Adrenal gland (tissue), 5 donors: ENCODE data around the gene MCTP1.

Experiments
- POLR2A ChIP-seq, 2 donors: fragments of 450-650 bp; IDR thresholded peaks; one replicate each; pipeline ENCODE4 v1.6.1; 2017; ENCODE audit warnings: antibody characterized with exemption in 2 of 2, mild to moderate bottlenecking in 2 of 2, moderate library complexity in 1 of 2
- TF ChIP-seq, protein P1 (sequence below), 6 experiments: fragments of 450-650 bp in 4 of 6; fragments of 200-600 bp in 2 of 6; sonication (generic) in 1 of 6; IDR thresholded peaks; 1 replicate in 5 of 6; 2 replicates in 1 of 6; pipeline versions ENCODE4 v1.5.1 to v1.8.0; 2016 to 2021; ENCODE audit warnings: antibody characterized with exemption in 6 of 6, mild to moderate bottlenecking in 2 of 6, moderate library complexity in 1 of 6
- donor health status: DM: no; HTN: no; CAD: no.

GRCh38 chr5:95102080-95102479, 182.8 kb downstream of the MCTP1 start:
- TF ChIP-seq POLR2A (IDR thresholded peaks at IDR 0.05) = no peak
- TF ChIP-seq, protein P1, sequence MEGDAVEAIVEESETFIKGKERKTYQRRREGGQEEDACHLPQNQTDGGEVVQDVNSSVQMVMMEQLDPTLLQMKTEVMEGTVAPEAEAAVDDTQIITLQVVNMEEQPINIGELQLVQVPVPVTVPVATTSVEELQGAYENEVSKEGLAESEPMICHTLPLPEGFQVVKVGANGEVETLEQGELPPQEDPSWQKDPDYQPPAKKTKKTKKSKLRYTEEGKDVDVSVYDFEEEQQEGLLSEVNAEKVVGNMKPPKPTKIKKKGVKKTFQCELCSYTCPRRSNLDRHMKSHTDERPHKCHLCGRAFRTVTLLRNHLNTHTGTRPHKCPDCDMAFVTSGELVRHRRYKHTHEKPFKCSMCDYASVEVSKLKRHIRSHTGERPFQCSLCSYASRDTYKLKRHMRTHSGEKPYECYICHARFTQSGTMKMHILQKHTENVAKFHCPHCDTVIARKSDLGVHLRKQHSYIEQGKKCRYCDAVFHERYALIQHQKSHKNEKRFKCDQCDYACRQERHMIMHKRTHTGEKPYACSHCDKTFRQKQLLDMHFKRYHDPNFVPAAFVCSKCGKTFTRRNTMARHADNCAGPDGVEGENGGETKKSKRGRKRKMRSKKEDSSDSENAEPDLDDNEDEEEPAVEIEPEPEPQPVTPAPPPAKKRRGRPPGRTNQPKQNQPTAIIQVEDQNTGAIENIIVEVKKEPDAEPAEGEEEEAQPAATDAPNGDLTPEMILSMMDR (IDR thresholded peaks at IDR 0.05) = no peak
